Neural cell (in vitro differentiated cells): ENCODE results near the gene LIMS1.

Experiments used
- CTCF ChIP-seq: fragments of 450-650 bp; IDR thresholded peaks from 2 replicates; pipeline ENCODE4 v1.5.1; 2014; ENCODE audit warnings: antibody characterized with exemption, mild to moderate bottlenecking, moderate library complexity; ENCODE audit not compliant: poor library complexity, severe bottlenecking
- EP300 ChIP-seq: fragments of 450-650 bp; conservative IDR thresholded peaks from 2 replicates; pipeline ENCODE4 v1.6.1; 2014; ENCODE audit warnings: antibody characterized with exemption, mild to moderate bottlenecking, moderate library complexity; ENCODE audit not compliant: poor library complexity, severe bottlenecking
- POLR2AphosphoS5 ChIP-seq: IDR thresholded peaks from 2 replicates; pipeline ENCODE4 v1.6.1; 2012
- RAD21 ChIP-seq: fragments of 450-650 bp; conservative IDR thresholded peaks from 2 replicates; pipeline ENCODE4 v1.6.1; 2014; ENCODE audit warnings: antibody characterized with exemption, mild to moderate bottlenecking, moderate library complexity
- REST ChIP-seq: IDR thresholded peaks from 2 replicates; pipeline ENCODE4 v1.6.1; 2012; ENCODE audit warnings: borderline replicate concordance
- SMC3 ChIP-seq: fragments of 450-650 bp; conservative IDR thresholded peaks from 2 replicates; pipeline ENCODE4 v1.6.1; 2014; ENCODE audit warnings: antibody characterized with exemption, mild to moderate bottlenecking, moderate library complexity; ENCODE audit not compliant: poor library complexity

DNA sequence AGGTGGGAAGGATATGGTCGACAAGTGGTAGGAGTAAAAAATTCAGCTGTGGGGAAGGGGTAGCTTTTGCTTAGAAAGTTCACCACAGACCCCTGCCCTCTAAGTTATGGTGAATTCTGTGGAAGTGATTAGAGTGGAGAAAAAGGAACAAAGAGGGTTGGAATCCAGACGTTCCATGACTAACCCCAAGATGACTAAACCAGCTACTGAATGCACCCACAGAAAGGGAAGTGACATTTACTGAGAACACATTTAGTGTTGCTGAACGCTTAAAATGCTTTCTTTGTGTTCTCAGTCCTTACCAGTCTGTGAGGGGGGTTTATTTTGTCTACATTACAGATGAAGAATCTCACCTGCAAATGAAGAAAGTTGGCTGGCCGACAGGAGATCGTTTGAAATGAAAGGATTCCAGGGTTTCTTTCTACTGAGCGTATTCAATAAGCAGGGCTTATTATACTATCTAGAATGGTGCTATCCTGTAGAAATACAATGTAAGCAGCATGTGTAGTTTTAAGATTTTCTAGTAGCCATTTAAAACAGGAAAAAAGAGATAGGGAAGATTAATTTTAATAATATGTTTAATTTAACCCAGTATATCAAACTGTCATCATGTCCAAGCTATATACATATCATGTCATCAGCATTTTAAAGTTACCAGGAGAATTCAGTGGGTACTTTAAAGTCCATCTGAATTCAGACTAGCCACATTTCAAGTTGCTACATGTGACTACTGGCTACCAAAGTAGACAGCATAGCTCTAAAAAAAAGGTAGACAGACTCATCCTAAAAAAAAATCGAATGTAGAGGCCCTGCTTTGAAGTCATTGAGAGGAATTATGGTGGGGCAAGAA is 60.1 kb downstream of the LIMS1 start:
- TF ChIP-seq CTCF (no peak), POLR2AphosphoS5 (no peak), SMC3 (no peak), RAD21 (no peak), REST (no peak), EP300 (no peak)
